GM21367 (cell line): Measurements from ENCODE around the gene KLF7.
"Not testable (repeated sequence)": the region's sequence is repeated elsewhere in the genome, so short reads cannot be mapped to it uniquely, and the experiment has no call there.

Source experiments
- ATAC-seq: cut with Tn5 transposase; IDR thresholded peaks from one replicate; pipeline ENCODE4 v1.9.1; 2021; ENCODE audit not compliant: unreplicated experiment

The KLF7 gene

GRCh38 chr2:207067473-207067872 is 98.3 kb downstream of the KLF7 start:
- no peak for ATAC-seq

GRCh38 chr2:207066791-207067460 is 98.8 kb downstream of the KLF7 start:
- ATAC-seq: no peak

GRCh38 chr2:207066166-207066565 is 99.6 kb downstream of the KLF7 start:
- no peak for ATAC-seq

DNA sequence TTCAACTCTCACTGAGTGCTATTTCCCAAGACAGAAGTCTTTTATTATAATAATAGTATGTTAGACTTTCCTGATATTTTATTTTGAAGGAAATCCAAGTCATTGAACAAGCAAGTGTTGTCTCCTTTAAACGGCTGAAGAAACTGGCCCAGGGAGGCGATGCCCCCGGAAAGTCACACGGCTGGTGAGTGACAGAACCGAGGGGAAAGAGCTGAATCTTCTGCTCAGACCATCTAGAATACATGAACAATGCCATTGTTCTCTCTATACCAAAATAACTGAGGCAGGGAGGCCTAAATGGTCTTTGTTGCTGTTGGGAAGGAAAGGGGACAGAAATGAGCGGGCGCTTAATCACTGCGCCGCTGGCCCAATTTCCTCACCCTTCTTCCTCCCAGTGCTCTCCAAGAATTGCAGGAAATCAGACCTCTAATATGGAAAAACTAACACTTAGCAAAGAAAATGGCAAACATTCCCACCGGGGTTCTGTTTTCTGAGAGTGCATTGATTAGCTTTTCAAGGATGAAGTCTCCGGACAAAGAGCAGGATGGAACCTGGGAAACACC is 101.5 kb downstream of the KLF7 start:
- no peak for ATAC-seq

GRCh38 chr2:207061181-207061580 is 104.6 kb downstream of the KLF7 start:
- no peak for ATAC-seq

DNA sequence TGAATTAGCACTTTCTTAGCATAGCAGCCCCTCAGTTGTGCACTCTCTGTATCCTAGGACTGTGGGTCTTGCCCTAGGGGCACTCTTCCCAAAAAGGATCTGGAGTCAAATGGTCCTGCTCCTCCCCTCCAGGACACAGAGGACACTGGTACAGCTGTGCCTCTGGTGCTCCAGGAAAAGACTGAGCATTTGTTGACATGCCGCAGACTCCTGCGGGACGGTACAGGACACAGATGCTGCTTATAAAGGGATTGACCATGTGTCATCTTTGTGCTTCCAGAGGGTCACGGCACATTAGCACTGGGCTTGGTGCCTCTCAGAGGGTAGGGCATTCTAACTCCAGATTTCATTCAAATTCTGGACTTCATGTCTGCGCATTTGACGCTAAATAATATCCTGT is 110.5 kb downstream of the KLF7 start:
- no peak for ATAC-seq

- ATAC-seq: no peak
These were observed 111.2 kb downstream of the KLF7 start for GRCh38 chr2:207054521-207054920.

DNA sequence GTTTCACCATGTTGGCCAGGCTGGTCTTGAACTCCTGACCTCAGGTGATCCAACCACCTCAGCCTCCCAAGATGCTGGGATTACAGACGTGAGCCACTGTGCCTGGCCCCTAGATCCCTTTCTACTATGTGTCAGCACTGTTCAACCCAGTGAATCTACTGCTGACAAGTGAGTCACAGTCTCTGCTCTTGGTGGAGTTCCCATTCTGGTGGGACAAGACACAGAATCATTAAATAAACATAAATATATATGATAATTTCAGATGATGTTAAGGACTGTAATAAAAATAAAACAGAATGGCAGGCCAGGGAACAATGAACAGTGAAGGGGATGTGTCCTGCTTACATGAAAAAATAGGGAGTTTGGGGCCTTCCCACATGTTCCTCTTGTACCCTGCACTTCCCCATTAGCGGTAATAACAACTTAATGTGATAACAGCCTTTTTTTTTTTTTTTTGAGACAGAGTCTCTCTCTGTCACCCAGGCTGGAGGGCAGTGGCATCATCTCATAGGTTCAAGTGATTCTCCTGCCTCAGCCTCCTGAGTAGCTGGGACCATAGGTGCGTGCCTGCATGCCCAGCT is 114.3 kb downstream of the KLF7 start:
- ATAC-seq: no peak

- ATAC-seq: no peak
These were observed 116.6 kb downstream of the KLF7 start for GRCh38 chr2:207049122-207049521.

- ATAC-seq: no peak
These were observed 117.3 kb downstream of the KLF7 start for GRCh38 chr2:207048416-207048815.

- ATAC-seq: no peak
These were observed 119.0 kb downstream of the KLF7 start for GRCh38 chr2:207046724-207047123.

DNA sequence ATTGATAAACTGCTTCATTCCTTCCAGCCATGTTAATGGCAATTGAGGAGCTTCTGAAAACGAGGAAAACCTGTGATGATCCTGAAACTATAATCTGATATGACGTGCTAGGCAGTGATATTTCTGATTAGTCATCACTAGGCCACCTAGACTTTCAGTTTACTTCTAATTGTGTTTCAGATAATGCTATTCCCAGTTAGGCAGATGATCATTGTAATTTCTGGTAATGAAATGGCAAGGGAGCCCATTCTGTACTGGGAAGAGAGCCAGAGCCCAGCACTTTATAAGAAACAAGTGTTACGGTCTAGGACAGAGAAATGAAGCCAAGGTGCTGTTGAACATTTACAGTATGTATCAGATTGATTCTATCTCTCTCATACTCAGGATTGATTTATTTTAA is 120.2 kb downstream of the KLF7 start:
- no peak for ATAC-seq

- ATAC-seq: no peak
These were observed 121.1 kb downstream of the KLF7 start for GRCh38 chr2:207044379-207045362.

GRCh38 chr2:207042841-207043240 is 122.9 kb downstream of the KLF7 start:
- no peak for ATAC-seq

GRCh38 chr2:207041786-207042554 is 123.8 kb downstream of the KLF7 start:
- no peak for ATAC-seq

- no peak for ATAC-seq
These were observed 124.5 kb downstream of the KLF7 start for GRCh38 chr2:207041279-207041678.

DNA sequence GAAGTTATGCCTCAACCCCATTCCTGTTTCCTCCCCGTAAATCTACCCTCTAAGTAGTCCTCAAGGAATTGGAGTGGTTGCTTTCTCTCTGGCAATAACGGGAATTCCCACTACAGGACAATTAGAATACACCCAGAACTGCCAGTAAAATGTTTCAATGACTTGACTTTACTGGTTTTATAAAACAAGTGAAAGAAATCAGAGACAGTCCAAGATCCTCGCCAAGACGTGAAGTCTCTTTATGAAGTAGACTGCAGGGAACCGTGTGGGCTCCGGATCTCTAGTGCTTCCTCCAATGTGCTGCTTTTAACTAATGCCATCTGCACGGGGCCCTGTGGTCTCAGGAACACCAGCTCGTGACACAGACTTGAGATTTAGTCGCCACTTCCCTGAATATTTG is 125.1 kb downstream of the KLF7 start:
- no peak for ATAC-seq

- ATAC-seq: no peak
These were observed 126.5 kb downstream of the KLF7 start for GRCh38 chr2:207039225-207039624.

- no peak for ATAC-seq
These were observed 127.4 kb downstream of the KLF7 start for GRCh38 chr2:207038299-207038698.

DNA sequence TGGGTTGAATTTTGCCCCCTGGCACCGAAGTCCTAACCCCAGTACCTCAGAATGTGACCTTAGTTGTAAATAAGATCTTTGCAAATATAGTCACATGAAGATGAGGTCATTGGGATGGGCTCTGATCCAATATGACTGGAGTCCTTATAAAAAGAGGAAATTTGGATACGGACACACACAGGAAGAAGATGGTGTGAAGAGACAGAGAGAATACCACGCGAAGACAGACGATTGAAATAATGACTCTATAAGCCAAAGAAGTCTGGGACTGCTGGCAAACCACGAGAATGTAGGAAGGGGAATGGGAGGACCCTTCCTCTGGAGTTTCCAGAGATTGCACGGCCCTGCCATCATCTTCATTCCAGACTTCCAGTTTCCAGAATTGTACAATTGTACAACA is 127.9 kb downstream of the KLF7 start:
- ATAC-seq: no peak

DNA sequence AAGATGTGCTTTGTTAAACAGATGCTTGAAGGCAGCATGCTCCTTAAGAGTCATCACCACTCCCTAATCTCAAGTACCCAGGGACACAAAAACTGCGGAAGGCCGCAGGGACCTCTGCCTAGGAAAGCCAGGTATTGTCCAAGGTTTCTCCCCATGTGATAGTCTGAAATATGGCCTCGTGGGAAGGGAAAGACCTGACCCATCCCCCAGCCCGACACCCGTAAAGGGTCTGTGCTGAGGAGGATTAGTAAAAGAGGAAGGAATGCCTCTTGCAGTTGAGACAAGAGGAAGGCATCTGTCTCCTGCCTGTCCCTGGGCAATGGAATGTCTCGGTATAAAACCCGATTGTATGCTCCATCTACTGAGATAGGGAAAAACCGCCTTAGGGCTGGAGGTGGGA is 128.7 kb downstream of the KLF7 start:
- ATAC-seq: not testable (repeated sequence)
